ENCODE data around the gene RPS6KC1.
"Not testable (repeated sequence)": the region's sequence is repeated elsewhere in the genome, so short reads cannot be mapped to it uniquely, and the experiment has no call there.

RPS6KC1 gene

GRCh38 chr1:213154056-213154685 lies 103.1 kb downstream of the RPS6KC1 start:
- no peak for DNase-seq (ENCODE audit: low read depth in 3 of 3)

GRCh38 chr1:213159376-213159775 lies 108.3 kb downstream of the RPS6KC1 start:
- no peak for DNase-seq (ENCODE audit: low read depth in 3 of 3)

DNA sequence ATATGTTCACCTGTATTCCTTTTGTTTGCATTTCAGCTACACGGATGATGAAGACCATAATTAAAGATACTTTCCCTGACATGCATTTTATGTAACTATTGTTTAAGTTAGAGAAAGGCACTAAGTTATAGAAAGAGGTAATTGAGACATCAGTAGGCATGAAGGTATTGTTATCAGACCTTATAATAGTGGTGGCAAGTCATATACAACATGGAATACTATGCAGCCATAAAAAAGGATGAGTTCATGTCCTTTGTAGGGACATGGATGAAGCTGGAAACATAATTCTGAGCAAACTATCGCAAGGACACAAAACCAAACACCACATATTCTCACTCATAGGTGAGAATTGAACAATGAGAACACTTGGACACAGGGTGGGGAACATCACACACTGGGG lies 109.4 kb downstream of the RPS6KC1 start:
- not testable (repeated sequence) for DNase-seq (ENCODE audit: low read depth in 3 of 3)

DNA sequence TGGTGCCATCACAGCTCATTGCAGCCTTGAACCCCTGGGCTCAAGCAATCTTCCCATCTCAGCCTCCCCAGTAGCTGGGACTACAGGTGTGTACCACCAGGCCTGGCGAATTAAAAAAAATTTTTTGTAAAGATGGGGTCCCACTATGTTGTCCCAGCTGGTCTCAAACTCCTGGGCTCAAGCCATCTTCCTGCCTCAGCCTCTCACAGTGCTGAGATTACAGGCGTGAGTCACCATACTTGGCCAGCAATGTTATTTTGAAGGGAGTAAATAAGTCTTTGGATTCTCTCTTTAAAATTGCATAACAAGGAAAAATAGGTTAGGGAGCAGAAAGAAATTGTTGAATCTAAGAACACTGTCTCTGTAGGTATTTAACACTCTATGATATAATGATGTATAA lies 111.3 kb downstream of the RPS6KC1 start:
- no peak for DNase-seq (ENCODE audit: low read depth in 3 of 3)

GRCh38 chr1:213162862-213163261 lies 111.8 kb downstream of the RPS6KC1 start:
- no peak for DNase-seq (ENCODE audit: low read depth in 3 of 3)

DNA sequence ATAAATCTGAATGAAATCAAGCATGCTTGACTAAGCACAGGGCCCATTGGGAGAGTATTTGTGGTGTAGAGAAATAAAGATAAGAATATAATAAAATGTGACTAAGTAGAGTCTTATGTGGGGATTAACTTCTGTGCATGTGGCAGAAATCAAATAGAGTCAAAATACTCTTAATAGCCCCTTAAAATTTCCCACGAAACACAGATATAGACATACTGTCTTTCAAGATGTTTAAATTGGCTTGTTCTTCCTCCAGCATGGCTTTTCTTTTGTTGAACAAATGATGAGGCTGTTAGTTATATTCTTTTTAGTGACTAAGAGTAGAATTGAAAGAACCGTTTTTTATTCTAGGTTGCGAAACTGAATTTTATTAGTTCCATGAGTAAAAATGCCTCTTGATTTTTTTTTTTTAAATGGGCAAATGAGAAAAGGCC lies 112.3 kb downstream of the RPS6KC1 start:
- DNase-seq (ENCODE audit: low read depth in 3 of 3), result no peak

DNA sequence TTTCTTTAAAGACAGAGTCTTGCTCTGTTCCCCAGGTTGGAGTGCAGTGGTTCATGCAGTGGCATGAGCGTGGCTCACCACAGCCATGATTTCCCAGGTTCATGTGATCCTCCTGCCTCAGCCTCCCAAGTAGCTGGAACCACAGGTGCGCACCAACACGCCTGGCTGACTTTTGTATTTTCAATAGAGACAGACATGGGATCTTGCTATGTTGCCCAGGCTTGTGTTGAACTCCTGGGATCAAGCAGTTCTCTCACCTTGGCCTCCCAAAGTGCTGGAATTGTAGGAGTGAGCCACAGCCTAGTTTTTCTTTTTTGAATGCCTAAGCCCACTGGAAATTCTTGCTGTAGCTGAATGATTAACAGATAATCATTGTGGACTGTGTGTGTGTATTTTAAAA lies 113.5 kb downstream of the RPS6KC1 start:
- DNase-seq (ENCODE audit: low read depth in 3 of 3), result no peak

DNA sequence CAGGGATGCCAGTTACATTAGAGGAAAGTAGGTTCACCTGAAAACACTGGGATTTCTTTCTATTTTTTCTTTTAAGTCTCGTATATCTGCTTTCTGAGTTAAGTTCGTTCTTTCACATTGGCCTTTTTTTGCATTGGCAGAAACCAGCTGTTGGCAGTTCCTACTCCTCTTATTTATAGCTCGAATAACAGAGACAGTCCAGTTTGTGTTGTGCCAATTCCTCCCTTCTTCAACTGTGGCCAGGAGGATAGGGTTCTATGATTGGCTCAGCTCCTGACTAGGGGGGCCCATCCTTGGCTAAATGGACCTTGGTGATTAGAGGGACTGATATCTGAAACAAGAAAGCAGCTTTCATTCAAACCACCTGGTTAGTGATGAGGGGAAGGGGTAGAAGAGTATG lies 115.8 kb downstream of the RPS6KC1 start:
- no peak for DNase-seq (ENCODE audit: low read depth in 3 of 3)

GRCh38 chr1:213171711-213172110 lies 120.7 kb downstream of the RPS6KC1 start:
- DNase-seq (ENCODE audit: low read depth in 3 of 3), result no peak

GRCh38 chr1:213176341-213176740 lies 125.3 kb downstream of the RPS6KC1 start:
- no peak for DNase-seq (ENCODE audit: low read depth in 3 of 3)

DNA sequence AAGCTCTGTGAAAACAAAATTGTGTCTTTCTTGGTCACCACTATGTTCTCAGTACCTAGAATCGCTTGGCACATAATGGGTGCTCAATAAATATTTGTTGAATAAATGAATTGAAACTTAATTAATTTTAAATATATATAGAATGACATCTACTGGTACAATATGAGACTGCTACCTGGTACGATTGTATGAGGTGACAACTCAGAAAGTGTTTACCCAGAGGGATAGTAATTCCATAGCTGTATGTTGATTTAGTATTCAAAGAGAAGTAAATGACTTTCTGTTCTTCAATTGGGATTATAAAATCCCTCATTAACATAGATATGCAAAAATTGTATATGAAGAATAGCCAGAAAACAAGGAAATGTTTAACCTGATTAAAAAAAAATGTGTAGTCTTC lies 128.7 kb downstream of the RPS6KC1 start:
- no peak for DNase-seq (ENCODE audit: low read depth in 3 of 3)

DNA sequence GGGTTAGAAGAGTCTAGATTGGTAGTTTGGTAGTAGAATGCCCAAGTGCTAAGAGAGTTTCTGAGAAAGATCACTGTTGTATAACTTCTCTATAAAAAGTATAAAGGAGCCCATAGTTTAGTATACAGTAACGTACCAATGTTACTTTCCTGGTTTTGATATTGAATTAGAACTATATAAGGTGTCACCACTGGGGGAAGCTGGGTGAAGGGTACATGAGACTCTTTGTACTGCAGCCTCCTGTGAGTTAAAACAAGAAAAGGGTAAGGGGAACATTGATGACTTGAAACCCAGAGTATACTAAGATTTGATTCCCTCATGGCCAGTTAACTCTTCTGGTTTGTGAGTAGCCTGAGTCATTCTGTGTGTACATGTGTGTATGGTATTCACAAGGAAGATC lies 129.8 kb downstream of the RPS6KC1 start:
- DNase-seq (ENCODE audit: low read depth in 3 of 3), result no peak

GRCh38 chr1:213183036-213183672 lies 132.1 kb downstream of the RPS6KC1 start:
- DNase-seq (ENCODE audit: low read depth in 3 of 3), result no peak

DNA sequence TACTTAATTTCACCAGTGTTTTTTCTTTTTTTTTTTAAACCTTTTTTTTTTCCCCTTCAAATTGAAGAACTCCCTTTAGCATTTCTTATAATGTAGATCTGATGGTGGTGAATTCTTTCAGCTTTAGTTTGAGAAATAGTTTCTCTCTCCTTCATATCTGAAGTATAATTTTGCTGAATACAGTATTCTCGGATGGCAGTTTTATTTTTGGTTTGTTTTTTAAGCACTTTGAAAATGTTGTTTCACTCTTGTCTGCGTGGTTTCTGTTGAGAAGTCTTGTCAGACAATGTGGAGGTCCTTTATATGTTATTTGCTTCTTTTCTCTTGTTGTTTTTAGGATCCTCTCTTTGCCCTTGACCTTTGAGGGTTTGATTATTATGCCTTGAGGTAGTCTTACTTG lies 135.1 kb downstream of the RPS6KC1 start:
- no peak for DNase-seq (ENCODE audit: low read depth in 3 of 3)

DNA sequence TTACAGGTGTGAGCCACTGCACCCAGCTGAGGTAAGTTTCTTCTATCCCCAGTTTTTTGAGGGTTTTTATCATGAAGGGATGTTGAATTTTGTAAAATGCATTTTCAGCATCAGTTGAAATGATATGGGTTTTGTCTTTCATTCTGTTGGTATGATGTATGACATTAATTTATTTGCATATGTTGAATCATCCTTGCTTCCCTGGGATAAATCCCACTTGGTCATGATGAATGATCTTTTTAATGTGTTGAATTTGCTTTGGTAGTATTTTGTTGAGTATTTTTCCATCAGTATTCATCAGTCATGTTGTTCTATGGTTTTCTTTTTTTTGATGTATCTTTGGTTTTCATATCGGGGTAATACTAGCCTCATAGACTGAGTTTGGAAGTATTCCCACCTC lies 141.0 kb downstream of the RPS6KC1 start:
- DNase-seq (ENCODE audit: low read depth in 3 of 3), result no peak

GRCh38 chr1:213194383-213194782 lies 143.3 kb downstream of the RPS6KC1 start:
- DNase-seq (ENCODE audit: low read depth in 3 of 3), result no peak

DNA sequence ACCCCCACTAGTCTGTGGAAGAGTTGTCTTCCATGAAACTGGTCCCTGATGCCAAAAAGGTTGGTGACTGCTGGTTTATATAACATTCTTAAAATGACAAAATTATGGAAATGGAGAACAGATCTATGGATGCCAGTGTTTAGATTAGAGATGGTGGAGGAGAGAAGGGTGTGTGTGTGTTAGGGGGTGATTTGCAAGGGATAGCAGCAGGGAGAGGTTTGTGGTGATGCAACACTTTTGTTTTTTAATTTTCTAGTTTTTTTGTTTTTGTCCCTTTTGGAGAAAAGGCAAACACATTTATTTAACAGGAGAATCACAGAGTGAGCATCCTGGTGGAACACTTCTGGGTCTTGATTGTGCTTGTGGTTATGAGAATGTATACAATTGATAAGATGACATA lies 143.8 kb downstream of the RPS6KC1 start:
- DNase-seq (ENCODE audit: low read depth in 3 of 3), result no peak

GRCh38 chr1:213196328-213197054 lies 145.4 kb downstream of the RPS6KC1 start:
- not testable (repeated sequence) for DNase-seq (ENCODE audit: low read depth in 3 of 3)

DNA sequence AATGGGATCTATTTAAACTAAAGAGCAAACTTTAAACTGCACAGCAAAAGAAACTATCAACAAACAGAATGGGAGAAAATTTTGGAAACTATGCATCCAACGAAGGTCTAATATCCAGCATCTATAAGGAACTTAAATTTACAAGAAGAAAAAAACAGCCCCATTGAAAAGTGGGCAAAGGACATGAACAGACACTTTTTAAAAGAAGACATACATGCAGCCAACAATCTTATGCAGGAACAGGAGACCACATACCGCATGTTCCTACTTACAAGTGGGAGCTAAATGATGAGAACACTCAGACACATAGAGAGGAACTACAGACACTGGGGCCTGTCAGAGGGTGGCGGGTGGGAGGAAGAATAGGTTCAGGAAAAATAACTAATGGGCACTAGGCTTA lies 149.6 kb downstream of the RPS6KC1 start:
- no peak for DNase-seq (ENCODE audit: low read depth in 3 of 3)

DNA sequence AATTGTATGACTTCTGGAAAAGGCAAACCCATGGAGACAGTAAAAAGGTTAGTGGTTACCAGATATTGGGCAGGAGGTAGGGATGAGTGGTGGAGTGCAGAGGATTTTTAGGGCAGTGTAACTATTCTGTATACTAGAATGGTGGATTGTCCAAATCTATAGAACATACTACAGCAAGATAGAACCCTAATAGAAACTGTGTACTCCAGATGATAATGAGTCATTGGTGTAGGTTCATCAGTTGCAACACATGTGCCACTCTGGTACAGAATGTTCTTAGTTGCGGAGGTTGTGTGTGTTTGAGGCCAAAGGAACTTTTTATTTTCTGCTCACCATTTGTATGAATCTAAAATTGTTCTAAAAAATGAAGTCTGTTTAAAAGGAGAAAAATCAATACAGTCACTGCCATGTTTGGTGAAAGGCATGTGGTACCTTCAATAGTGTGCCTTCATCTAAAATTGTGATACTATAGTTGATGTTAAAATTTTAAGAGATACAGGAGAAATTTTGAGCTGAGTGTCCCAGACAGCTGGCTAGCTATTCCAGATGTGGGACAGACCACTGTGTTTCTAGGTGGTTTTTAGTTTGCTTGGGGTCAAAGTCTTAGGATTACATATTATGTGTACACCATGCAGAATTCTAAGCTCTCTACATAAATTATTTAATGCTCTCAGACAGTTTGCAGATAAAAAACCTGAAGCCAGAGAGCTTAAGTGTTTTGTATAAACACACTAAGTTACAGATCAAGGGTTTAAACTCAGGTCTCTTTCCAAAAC lies 150.5 kb downstream of the RPS6KC1 start:
- DNase-seq (ENCODE audit: low read depth in 3 of 3), result no peak

- DNase-seq (ENCODE audit: low read depth in 3 of 3), result no peak
Observed at GRCh38 chr1:213211201-213211600, 160.2 kb downstream of the RPS6KC1 start.

DNA sequence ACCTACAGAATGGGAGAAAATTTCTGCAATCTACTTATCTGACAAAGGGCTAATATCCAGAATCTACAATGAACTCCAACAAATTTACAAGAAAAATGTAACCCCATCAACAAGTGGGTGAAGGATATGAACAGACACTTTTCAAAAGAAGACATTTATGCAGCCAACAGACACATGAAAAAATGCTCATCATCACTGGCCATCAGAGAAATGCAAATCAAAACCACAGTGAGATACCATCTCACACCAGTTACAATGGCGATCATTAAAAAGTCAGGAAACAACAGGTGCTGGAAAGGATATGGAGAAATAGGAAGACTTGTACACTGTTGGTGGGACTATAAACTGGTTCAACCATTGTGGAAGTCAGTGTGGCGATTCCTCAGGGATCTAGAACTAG lies 168.0 kb downstream of the RPS6KC1 start:
- not testable (repeated sequence) for DNase-seq (ENCODE audit: low read depth in 3 of 3)
